ENCODE data around the gene LYAR.

The LYAR gene

DNA sequence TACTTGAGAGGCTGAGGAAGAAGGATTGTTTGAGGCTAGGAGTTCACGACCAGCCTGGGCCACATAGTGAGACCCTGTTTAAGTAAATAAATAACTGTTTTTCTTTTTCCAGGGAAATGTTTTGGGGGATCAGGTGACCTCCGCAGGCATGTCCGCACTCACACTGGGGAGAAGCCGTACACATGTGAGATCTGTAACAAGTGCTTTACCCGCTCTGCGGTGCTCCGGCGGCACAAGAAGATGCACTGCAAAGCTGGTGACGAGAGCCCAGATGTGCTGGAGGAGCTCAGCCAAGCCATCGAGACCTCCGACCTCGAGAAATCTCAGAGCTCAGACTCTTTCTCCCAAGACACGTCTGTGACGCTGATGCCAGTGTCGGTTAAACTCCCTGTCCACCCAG, 30.6 kb upstream of the LYAR start:
- Histone ChIP-seq H3F3A (ENCODE audit: insufficient read depth, low read length) (no peaks in the 10 kb centered on the region), H3K9me2 (ENCODE audit: low read depth, low read length) (no peaks in the 10 kb centered on the region), H3K79me2 (ENCODE audit: insufficient read depth, low read length) (no peaks in the 10 kb centered on the region), H3K9me3 (ENCODE audit: low read length) (no peaks in the 10 kb centered on the region), H3K4me2 (ENCODE audit: low read length) (no peak overlapping the region), H3K27ac (ENCODE audit: low read depth, low read length, poor library complexity, severe bottlenecking) (no peak overlapping the region), H2AFZ (ENCODE audit: low read length) (no peak overlapping the region), H3K27me3 (ENCODE audit: insufficient read depth, low read length) (no peaks in the 10 kb centered on the region), H4K20me1 (ENCODE audit: insufficient read depth, low read length) (no peaks in the 10 kb centered on the region), H3K4me1 (ENCODE audit: insufficient read depth, low read length, severe bottlenecking) (peaks cover 19% of the 10 kb centered on the region), H3K36me3 (ENCODE audit: insufficient read depth, low read length) (peaks cover 14% of the 10 kb centered on the region), H3K4me3 (ENCODE audit: low read depth, low read length, poor library complexity, severe bottlenecking) (no peak overlapping the region), H3K9ac (ENCODE audit: low read length) (no peak overlapping the region)
- TF ChIP-seq, protein P1, sequence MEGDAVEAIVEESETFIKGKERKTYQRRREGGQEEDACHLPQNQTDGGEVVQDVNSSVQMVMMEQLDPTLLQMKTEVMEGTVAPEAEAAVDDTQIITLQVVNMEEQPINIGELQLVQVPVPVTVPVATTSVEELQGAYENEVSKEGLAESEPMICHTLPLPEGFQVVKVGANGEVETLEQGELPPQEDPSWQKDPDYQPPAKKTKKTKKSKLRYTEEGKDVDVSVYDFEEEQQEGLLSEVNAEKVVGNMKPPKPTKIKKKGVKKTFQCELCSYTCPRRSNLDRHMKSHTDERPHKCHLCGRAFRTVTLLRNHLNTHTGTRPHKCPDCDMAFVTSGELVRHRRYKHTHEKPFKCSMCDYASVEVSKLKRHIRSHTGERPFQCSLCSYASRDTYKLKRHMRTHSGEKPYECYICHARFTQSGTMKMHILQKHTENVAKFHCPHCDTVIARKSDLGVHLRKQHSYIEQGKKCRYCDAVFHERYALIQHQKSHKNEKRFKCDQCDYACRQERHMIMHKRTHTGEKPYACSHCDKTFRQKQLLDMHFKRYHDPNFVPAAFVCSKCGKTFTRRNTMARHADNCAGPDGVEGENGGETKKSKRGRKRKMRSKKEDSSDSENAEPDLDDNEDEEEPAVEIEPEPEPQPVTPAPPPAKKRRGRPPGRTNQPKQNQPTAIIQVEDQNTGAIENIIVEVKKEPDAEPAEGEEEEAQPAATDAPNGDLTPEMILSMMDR (IDR thresholded peaks at IDR 0.05; ENCODE audit: low read length) = no peak
- no peak for TF ChIP-seq EZH2 (IDR thresholded peaks at IDR 0.05; ENCODE audit: borderline replicate concordance, low read length)

DNA sequence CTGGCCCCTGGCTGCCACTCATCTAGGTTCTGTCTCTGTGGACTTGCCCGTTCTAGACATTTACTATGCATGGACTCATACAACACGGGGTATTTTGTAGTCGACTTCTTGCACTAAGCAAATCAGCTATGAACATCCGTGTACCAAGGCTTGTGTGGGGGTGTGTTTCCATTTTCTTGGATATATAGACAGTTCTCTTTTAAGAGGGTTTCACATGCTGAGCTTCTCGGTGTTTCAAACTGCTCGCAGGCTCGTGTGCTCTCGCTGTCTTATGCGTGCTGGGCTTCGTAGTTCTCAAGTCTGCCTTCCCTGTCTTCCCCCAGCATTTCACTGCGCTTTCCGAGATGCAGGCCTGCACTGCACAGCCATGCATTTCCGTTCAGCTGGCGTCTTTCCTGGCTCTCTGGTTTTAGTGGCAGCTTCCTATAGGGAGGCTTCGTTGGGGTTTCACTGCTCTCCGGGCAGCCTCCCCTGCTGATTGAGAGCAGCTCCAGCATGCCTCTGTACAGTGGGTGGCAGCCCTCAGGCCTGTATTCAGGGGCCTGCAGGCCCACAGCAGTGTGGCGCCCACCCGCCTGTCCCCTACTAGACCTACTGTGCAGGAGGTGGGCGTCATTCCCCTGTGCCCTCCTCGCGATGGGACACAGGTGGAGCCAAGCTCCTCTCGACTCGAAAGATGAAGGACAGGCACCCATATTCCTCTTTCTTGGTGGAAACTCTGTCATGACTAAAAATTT, 27.7 kb upstream of the LYAR start:
- Histone ChIP-seq H3K27me3 (ENCODE audit: insufficient read depth, low read length) (no peaks in the 10 kb centered on the region), H3K9me2 (ENCODE audit: low read depth, low read length) (no peaks in the 10 kb centered on the region), H3K36me3 (ENCODE audit: insufficient read depth, low read length) (peaks cover 14% of the 10 kb centered on the region), H3K4me3 (ENCODE audit: low read depth, low read length, poor library complexity, severe bottlenecking) (no peak overlapping the region), H3F3A (ENCODE audit: insufficient read depth, low read length) (no peaks in the 10 kb centered on the region), H3K9me3 (ENCODE audit: low read length) (no peaks in the 10 kb centered on the region), H3K27ac (ENCODE audit: low read depth, low read length, poor library complexity, severe bottlenecking) (peak overlapping the region; percentile 33), H3K4me1 (ENCODE audit: insufficient read depth, low read length, severe bottlenecking) (peaks cover 48% of the 10 kb centered on the region), H3K9ac (ENCODE audit: low read length) (no peak overlapping the region), H3K79me2 (ENCODE audit: insufficient read depth, low read length) (no peaks in the 10 kb centered on the region), H4K20me1 (ENCODE audit: insufficient read depth, low read length) (no peaks in the 10 kb centered on the region), H3K4me2 (ENCODE audit: low read length) (no peak overlapping the region), H2AFZ (ENCODE audit: low read length) (no peak overlapping the region)
- TF ChIP-seq, protein P1 (IDR thresholded peaks at IDR 0.05; ENCODE audit: low read length) = no peak
- no peak for TF ChIP-seq EZH2 (IDR thresholded peaks at IDR 0.05; ENCODE audit: borderline replicate concordance, low read length)

DNA sequence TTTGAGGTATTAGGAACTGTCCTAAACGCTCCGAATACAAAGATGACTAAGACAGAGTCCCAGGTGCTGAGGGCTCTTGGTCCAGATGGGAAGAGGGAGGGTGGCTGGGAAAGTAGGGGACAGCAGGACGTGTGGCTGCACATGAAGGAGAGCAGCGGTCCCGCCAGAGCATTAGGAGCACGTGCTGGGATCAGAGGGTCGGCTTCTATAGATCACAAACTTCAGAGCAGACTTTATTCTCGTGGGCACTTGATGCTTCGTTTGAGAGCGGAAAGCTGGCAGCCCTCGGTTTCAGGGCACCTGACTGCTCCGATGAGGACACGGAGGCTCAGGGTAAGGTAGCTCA, 26.2 kb upstream of the LYAR start:
- Histone ChIP-seq H3K79me2 (ENCODE audit: insufficient read depth, low read length) (no peaks in the 10 kb centered on the region), H3K27ac (ENCODE audit: low read depth, low read length, poor library complexity, severe bottlenecking) (peak overlapping the region; percentile 90), H3K4me2 (ENCODE audit: low read length) (peak overlapping the region; percentile 43), H3K4me3 (ENCODE audit: low read depth, low read length, poor library complexity, severe bottlenecking) (no peak overlapping the region), H4K20me1 (ENCODE audit: insufficient read depth, low read length) (no peaks in the 10 kb centered on the region), H3K36me3 (ENCODE audit: insufficient read depth, low read length) (peaks cover 12% of the 10 kb centered on the region), H3K4me1 (ENCODE audit: insufficient read depth, low read length, severe bottlenecking) (peaks cover 64% of the 10 kb centered on the region), H3K9ac (ENCODE audit: low read length) (no peak overlapping the region; the same call in 1 of the 2 replicates), H3F3A (ENCODE audit: insufficient read depth, low read length) (no peaks in the 10 kb centered on the region), H3K9me2 (ENCODE audit: low read depth, low read length) (no peaks in the 10 kb centered on the region), H2AFZ (ENCODE audit: low read length) (no peak overlapping the region), H3K9me3 (ENCODE audit: low read length) (no peaks in the 10 kb centered on the region), H3K27me3 (ENCODE audit: insufficient read depth, low read length) (no peaks in the 10 kb centered on the region)
- no peak for TF ChIP-seq EZH2 (IDR thresholded peaks at IDR 0.05; ENCODE audit: borderline replicate concordance, low read length)
- TF ChIP-seq, protein P1 (IDR thresholded peaks at IDR 0.05; ENCODE audit: low read length) = no peak

Data from OCI-LY1 (cell line).